Pancreas (tissue), 10 donors: ENCODE data around the gene FHIT. TPM values are rescaled to one million over a fixed set of nuclear protein-coding genes. Genes with fewer than 3 reads are reported as not detected.

Source experiments
- ATAC-seq, 4 donors: fragments of 200-7000 bp; cut with Tn5 transposase; one replicate each; pipeline versions ENCODE4 v1.8.0 to v1.9.1; 2020; ENCODE audit warnings: mild to moderate bottlenecking in 4 of 4, moderate library complexity in 4 of 4
- DNase-seq, 6 donors: peaks; one replicate each; pipeline ENCODE4 v3.0.0-alpha.2; 2020
- FAIRE-seq: peaks from 2 replicates; lab custom pipeline; 2012; peaks lifted over from hg19 to GRCh38; lab: Jason Lieb, UNC
- H3K27ac ChIP-seq, 4 donors: fragments of 200-600 bp; sonication (generic); 1 replicate in 3 of 4; 2 replicates in 1 of 4; pipeline versions ENCODE4 v1.5.0 to v1.8.0; 2020
- H3K27me3 ChIP-seq, 4 donors: fragments of 200-600 bp; one replicate each; pipeline ENCODE4 v1.8.0; 2021
- H3K36me3 ChIP-seq, 3 donors: fragments of 200-600 bp; sonication (generic) in 1 of 3; one replicate each; pipeline versions ENCODE4 v1.5.0 to v1.8.0; 2020 to 2021
- H3K4me1 ChIP-seq, 3 donors: fragments of 200-600 bp; one replicate each; pipeline ENCODE4 v1.8.0; 2021
- H3K4me3 ChIP-seq, 4 donors: fragments of 200-600 bp; sonication (generic) in 2 of 4; one replicate each; pipeline versions ENCODE4 v1.5.0 to v1.8.0; 2020 to 2021
- H3K9me3 ChIP-seq, 4 donors: fragments of 200-600 bp; one replicate each; pipeline ENCODE4 v1.8.0; 2021
- WGBS, 2 donors: extraction: QIAGEN DNeasy Blood & Tissue Kit; methylation state at CpG; one replicate each; pipeline ENCODE4 v1.1.7; 2013; 5-methylcytosine and 5-hydroxymethylcytosine counted together
- intact Hi-C, 3 donors: fragments of 100-400 bp; cut with DNase I; formaldehyde crosslinking; loops; one replicate each; pipeline versions ENCODE4 v1.11.1 to v1.14.2; 2022
- polyA plus RNA-seq, 2 donors: library from polyadenylated mRNA; stranded (reverse); fragments of 200-250 nt; gene quantifications; one replicate each; pipeline ENCODE4 v1.2.3, GENCODE V29; 2013
- total RNA-seq, 6 donors: library from RNA; stranded (reverse); fragmentation: NEBNext Ultra II Directional in 4 of 6; extraction: Animal tissue kit (Norgen Biotek cat#: 25700) in 4 of 6; gene quantifications; one replicate each; pipeline versions ENCODE4 v1.2.1 to v1.2.4, GENCODE V29; 2021 to 2023
- TF ChIP-seq, protein P1 (sequence below), 4 donors: fragments of 200-600 bp; sonication (generic) in 3 of 4; IDR thresholded peaks; one replicate each; pipeline versions ENCODE4 v1.5.0 to v1.8.0; 2021; ENCODE audit warnings: antibody characterized with exemption in 4 of 4
- donor health status: healthy with polysubstance abuse.
- donor health status: DM: no; HTN: no; CAD: no; lungs with moderate emphysema.
- donor health status: DM: no; HTN: no; CAD: no.
- donor health status: control.
- donor health status: control.
- donor health status: Bipolar disorder and iron deficiency.
- donor health status: DM: yes; HTN: yes; CAD: no.
- donor health status: DM: no; HTN: no; CAD: no.
- donor health status: DM: no; HTN: no; CAD: no.
- donor health status: DM: yes; HTN: yes; CAD: no.

FHIT gene
- total and polyA plus RNA-seq, 8 donors: 4.8 to 15.7 (median 8.0) TPM

DNA sequence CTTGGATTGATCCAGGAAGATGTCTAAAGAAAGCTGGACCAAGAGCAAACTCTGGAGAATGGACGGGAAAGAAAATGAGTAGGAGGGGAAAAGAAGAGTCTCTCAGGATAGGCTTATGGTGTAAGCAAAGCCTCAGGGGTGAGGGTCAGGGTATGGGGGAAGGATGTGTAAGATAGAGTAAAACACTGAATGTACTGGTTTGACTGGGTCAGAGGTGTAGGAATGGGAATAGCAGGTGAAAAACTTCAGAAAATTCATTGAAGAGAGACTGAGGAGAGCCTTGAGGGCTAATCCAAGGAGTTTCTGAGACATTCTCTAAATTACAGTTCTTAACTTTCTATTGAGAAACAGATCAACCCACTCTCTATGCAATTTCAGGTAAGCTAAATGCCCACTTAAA lies 857.3 kb downstream of the FHIT start:
- H3K4me3 ChIP-seq: no peak overlapping the region

DNA sequence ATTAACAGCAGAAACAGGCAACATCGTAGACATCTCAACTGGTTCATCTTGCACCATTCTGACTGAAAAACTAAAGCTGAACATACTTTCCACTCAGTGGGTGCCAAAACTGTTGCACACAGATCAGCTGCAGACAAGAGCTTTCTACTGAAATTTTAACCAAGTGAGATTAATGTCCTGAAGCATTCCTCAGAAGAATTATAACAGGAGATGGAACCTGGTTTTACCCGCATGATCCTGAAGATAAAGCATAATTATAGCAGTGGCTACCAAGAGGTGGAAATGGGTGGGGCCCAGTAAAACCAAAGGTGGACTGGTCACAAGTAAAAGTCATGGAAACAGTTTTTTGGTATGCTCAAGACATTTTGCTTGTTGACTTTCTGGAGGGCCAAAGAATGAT lies 858.8 kb downstream of the FHIT start:
- Histone ChIP-seq H3K4me3 (no peak overlapping the region), H3K27ac (no peak overlapping the region), H3K36me3 (no peaks in the 10 kb centered on the region), H3K9me3 (no peaks in the 10 kb centered on the region), H3K4me1 (no peaks in the 10 kb centered on the region), H3K27me3 (no peaks in the 10 kb centered on the region)
- no peak for DNase-seq
- intact Hi-C loops: no loop called here
- 90 to 94% methylated on average over 2 of the region's 2 CpGs for WGBS, 2 donors
- TF ChIP-seq, protein P1, sequence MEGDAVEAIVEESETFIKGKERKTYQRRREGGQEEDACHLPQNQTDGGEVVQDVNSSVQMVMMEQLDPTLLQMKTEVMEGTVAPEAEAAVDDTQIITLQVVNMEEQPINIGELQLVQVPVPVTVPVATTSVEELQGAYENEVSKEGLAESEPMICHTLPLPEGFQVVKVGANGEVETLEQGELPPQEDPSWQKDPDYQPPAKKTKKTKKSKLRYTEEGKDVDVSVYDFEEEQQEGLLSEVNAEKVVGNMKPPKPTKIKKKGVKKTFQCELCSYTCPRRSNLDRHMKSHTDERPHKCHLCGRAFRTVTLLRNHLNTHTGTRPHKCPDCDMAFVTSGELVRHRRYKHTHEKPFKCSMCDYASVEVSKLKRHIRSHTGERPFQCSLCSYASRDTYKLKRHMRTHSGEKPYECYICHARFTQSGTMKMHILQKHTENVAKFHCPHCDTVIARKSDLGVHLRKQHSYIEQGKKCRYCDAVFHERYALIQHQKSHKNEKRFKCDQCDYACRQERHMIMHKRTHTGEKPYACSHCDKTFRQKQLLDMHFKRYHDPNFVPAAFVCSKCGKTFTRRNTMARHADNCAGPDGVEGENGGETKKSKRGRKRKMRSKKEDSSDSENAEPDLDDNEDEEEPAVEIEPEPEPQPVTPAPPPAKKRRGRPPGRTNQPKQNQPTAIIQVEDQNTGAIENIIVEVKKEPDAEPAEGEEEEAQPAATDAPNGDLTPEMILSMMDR (IDR thresholded peaks at IDR 0.05): no peak
- FAIRE-seq: no peak
- ATAC-seq: no peak

More for the DNA sequence above, 857.3 kb downstream of the FHIT start:
- TF ChIP-seq, protein P1 (IDR thresholded peaks at IDR 0.05): no peak
- H3K27ac ChIP-seq: no peak overlapping the region
- no peaks in the 10 kb centered on the region for H3K36me3 ChIP-seq
- no peaks in the 10 kb centered on the region for H3K27me3 ChIP-seq
- no peaks in the 10 kb centered on the region for H3K9me3 ChIP-seq
- ATAC-seq (no peak), FAIRE-seq (no peak), DNase-seq (no peak)
- H3K4me1 ChIP-seq: no peaks in the 10 kb centered on the region
- 91 to 96% methylated on average over 1 of the region's 1 CpG for WGBS, 2 donors
- intact Hi-C loops: no loop called here

DNA sequence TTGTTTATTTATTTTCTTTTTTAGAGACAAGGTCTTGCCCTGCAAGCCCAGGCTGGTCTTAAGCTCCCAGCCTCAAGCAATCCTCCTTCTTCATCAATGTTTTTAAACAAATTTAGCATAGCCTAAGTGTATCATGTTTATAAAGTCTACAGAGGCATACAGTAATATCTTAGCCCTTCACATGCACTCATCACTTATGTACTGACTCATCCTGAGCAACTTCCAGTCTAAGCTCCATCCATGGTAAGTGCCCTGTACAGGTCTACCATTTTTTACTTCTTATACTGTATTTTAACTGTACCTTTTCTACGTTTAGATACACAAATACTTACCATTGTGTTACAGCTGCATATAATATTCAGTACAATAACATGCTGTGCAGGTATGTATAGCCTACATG lies 860.0 kb downstream of the FHIT start:
- ATAC-seq (no peak), DNase-seq (no peak), FAIRE-seq (no peak)
- H3K27me3 ChIP-seq: no peaks in the 10 kb centered on the region
- H3K4me3 ChIP-seq: no peak overlapping the region
- TF ChIP-seq, protein P1 (IDR thresholded peaks at IDR 0.05): no peak
- H3K27ac ChIP-seq: no peak overlapping the region
- intact Hi-C loops: no loop called here
- no peaks in the 10 kb centered on the region for H3K4me1 ChIP-seq
- H3K9me3 ChIP-seq: no peaks in the 10 kb centered on the region
- 50 to 64% methylated on average over 1 of the region's 1 CpG for WGBS, 2 donors
- no peaks in the 10 kb centered on the region for H3K36me3 ChIP-seq

DNA sequence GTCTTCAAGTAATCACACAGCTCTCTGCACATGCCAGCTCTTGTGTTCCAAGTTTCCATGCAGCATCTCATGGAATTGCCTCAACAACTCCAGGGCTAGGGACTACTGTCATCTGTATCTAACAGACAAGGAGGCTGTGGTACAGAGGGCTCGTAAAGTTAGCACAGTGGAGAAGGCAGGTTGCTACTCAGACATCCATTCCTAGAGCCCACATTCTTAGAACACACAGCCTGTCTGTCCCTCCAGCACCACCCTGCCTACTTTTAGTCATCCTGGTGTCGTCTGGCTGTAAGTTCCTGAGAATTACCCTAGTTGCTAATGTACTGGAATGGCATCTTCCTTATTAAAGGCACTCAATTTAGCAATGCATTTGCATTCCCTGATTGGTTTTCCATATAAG lies 862.5 kb downstream of the FHIT start:
- no peak for DNase-seq
- WGBS, 2 donors: 86 to 90% methylated on average over 2 of the region's 2 CpGs
- Histone ChIP-seq H3K27ac (no peak overlapping the region), H3K27me3 (no peaks in the 10 kb centered on the region), H3K36me3 (no peaks in the 10 kb centered on the region), H3K9me3 (no peaks in the 10 kb centered on the region), H3K4me1 (no peaks in the 10 kb centered on the region), H3K4me3 (no peak overlapping the region)
- intact Hi-C loops: no loop called here
- no peak for FAIRE-seq
- TF ChIP-seq, protein P1 (IDR thresholded peaks at IDR 0.05): no peak
- no peak for ATAC-seq

DNA sequence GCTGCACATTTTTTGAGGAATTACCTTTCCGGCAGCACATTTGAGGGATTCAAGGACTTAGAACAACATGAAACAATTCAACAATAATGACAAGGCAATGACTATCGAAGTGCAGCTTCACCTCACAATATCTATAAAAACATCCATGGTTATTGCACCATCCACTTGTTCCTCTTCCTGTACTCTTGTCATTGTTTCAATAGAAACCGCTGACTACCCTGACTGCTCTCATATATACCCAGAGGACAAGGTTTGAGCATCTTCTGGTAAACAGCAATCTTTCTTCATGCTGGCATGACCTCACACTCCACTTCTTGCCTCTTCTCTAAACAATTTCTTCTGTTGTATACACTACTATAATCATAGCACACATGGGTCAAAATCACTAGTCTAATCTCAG lies 864.9 kb downstream of the FHIT start:
- FAIRE-seq: no peak
- no peak overlapping the region for H3K4me3 ChIP-seq
- ATAC-seq: no peak
- no peaks in the 10 kb centered on the region for H3K36me3 ChIP-seq
- H3K4me1 ChIP-seq: peaks cover 0 to 5% (median 0%) of the 10 kb centered on the region in 3 donors
- no peak for DNase-seq
- no peaks in the 10 kb centered on the region for H3K27me3 ChIP-seq
- no peaks in the 10 kb centered on the region for H3K9me3 ChIP-seq
- intact Hi-C loops: no loop called here
- no peak overlapping the region for H3K27ac ChIP-seq
- TF ChIP-seq, protein P1 (IDR thresholded peaks at IDR 0.05): no peak
- WGBS, 2 donors: 93% methylated on average over 3 of the region's 3 CpGs
